Fibroblast of mammary gland (primary cell): ENCODE measurements around the gene DIS3L2.

Source experiments
- DNase-seq: peaks from one replicate; pipeline ENCODE4 v3.0.0-alpha.2; 2010; ENCODE audit warnings: low read depth
- H3K4me3 ChIP-seq: 2 replicates; pipeline ENCODE4 v1.5.1; 2011; ENCODE audit warnings: low read depth, mild to moderate bottlenecking, low read length, moderate library complexity; ENCODE audit not compliant: control insufficient read depth
- TF ChIP-seq, protein P1 (sequence below): conservative IDR thresholded peaks from 2 replicates; pipeline ENCODE4 v1.5.1; 2011; ENCODE audit warnings: low read depth, low read length, inconsistent platforms; ENCODE audit not compliant: control insufficient read depth, insufficient read depth

The DIS3L2 gene

DNA sequence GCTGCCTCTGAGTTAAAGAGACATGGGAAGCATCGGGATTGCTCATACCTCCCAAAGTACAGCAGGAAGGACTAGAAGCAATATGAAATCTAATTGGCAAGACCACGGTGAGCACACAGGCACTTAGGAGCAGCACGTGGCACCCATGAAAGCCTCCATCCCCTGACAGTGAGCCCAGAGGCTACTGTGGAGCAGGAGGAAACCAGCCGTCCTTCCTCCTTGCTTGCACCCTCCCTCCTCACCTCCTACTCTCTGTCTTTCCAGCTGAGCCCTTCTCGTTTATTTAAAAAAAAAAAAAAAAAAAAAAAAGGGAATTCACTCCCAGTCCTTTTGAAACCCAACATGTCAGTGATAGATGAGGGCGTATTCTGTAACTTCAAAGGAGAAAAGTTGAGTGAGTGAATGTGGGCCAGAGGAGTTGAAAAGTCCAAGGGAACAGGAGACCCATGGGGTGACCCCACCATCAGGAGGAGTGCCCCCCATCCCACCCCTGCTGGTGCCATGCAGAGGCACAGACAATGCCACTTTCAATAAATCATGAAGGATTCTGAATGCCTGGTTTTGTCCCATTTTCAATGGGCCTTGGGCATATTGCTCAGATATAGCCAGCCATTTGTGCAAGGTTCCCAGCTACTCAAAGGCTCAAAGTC is 320.5 kb downstream of the DIS3L2 start:
- TF ChIP-seq, protein P1, sequence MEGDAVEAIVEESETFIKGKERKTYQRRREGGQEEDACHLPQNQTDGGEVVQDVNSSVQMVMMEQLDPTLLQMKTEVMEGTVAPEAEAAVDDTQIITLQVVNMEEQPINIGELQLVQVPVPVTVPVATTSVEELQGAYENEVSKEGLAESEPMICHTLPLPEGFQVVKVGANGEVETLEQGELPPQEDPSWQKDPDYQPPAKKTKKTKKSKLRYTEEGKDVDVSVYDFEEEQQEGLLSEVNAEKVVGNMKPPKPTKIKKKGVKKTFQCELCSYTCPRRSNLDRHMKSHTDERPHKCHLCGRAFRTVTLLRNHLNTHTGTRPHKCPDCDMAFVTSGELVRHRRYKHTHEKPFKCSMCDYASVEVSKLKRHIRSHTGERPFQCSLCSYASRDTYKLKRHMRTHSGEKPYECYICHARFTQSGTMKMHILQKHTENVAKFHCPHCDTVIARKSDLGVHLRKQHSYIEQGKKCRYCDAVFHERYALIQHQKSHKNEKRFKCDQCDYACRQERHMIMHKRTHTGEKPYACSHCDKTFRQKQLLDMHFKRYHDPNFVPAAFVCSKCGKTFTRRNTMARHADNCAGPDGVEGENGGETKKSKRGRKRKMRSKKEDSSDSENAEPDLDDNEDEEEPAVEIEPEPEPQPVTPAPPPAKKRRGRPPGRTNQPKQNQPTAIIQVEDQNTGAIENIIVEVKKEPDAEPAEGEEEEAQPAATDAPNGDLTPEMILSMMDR, result no peak
- no peak overlapping the region for H3K4me3 ChIP-seq
- DNase-seq, result no peak

DNA sequence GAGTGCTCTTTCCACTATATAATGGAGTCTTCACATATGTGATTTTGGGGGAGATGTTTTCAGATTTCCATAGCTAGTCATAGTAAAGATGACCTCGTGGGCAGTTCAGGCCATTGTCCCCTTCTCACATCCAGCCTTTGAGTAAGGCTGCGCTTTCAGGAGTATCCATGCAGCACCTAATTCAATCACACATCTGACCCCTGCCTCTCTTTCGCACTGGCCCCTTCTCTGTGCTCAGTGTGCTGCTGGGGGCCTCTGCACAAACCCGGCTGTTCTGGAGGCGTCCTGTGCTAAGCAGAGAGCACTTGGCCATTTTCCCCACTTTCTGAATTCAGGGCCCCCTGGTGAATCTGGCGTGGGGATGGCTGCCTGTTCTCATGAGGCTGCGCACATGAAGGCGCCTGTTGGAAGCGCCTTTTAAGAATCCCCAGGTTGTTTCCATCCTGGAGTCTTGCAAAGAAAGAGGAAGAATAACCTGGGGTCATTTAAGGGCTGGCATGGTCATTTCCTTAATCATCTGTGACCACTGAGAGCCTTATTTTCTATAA is 321.1 kb downstream of the DIS3L2 start:
- TF ChIP-seq, protein P1, result no peak
- no peak overlapping the region for H3K4me3 ChIP-seq
- DNase-seq, result no peak

DNA sequence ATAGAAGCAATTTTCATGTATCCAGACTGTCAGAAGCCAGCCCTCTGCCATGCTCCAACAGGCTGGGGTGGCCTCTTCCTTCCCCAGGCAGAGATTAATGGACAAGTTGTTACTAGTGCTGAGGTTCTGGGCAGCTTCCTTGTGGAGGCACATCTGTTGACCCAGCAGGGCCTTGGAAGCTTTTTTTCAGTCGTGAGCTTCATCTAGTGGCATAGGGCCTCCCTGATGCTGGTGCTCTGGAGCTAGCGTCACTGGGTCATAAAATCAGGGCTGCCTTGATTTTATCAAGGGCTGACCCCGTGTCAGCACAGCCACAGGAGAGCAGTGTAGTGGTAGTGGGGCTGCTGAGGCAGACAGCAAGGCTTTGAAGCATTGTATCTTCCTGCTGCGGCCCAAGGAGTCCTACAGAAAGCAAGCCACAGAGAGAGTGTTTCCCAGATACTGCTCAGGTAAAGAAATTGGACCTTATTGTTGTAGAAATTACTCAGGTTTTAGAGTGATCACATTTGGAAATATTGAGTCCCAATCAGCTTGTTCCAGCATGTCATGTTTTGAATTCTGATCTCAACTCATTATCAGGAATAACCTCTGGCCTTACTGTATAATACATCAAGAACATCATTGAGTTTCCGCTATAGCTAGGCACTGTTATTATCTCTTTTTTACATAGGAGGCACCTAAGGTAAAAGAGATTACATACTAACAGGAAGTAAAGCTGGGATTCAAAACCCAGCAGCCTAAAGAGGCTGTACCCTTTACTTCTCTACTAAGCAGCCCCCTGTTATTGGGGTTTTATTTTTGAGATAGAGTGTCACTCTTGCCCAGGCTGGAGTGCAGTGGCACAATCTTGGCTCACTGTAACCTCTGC is 324.7 kb downstream of the DIS3L2 start:
- H3K4me3 ChIP-seq, result no peak overlapping the region
- TF ChIP-seq, protein P1, result no peak
- DNase-seq, result no peak

GRCh38 chr2:232287316-232287715 is 325.8 kb downstream of the DIS3L2 start:
- H3K4me3 ChIP-seq, result no peak overlapping the region
- TF ChIP-seq, protein P1, result no peak
- no peak for DNase-seq

DNA sequence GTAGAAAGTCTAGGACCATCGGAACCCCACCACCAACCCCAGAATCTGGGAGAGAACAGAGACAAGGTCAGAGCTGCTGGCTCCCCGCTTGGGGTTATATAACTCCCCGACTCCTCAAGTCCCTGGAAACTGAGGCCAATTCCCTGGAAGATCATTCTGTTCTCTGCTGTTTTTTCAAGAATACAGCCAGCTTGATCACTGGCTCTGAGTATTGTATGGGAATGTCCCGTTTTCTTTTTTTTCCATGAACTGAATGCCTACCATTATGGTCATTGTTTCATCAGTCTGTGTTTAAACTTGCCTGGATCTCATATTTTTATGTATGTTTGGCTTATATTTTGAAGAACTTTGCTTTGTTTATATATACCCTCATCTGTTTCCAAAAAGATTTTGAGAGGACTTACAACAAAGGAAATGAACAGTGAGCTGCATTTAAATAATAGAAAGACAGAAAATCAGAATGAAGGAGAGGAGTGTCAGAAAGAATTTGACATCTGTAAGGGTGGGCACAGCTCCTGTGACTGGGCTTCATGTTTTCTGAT is 327.0 kb downstream of the DIS3L2 start:
- DNase-seq, result no peak
- no peak overlapping the region for H3K4me3 ChIP-seq
- TF ChIP-seq, protein P1, result no peak

- H3K4me3 ChIP-seq, result no peak overlapping the region
- DNase-seq, result no peak
- TF ChIP-seq, protein P1, result no peak
These were observed 329.2 kb downstream of the DIS3L2 start for GRCh38 chr2:232290668-232291067.
